Epithelial cell of prostate (primary cell): ENCODE data around the gene SLC8A1.

Experiments
- DNase-seq: peaks from one replicate; pipeline ENCODE4 v3.0.0-alpha.2; 2011; ENCODE audit warnings: low read depth, low spot score
- H3K27ac ChIP-seq: fragments of 450-650 bp; 2 replicates; pipeline ENCODE4 v1.5.1; 2017; ENCODE audit warnings: mild to moderate bottlenecking

The SLC8A1 gene

DNA sequence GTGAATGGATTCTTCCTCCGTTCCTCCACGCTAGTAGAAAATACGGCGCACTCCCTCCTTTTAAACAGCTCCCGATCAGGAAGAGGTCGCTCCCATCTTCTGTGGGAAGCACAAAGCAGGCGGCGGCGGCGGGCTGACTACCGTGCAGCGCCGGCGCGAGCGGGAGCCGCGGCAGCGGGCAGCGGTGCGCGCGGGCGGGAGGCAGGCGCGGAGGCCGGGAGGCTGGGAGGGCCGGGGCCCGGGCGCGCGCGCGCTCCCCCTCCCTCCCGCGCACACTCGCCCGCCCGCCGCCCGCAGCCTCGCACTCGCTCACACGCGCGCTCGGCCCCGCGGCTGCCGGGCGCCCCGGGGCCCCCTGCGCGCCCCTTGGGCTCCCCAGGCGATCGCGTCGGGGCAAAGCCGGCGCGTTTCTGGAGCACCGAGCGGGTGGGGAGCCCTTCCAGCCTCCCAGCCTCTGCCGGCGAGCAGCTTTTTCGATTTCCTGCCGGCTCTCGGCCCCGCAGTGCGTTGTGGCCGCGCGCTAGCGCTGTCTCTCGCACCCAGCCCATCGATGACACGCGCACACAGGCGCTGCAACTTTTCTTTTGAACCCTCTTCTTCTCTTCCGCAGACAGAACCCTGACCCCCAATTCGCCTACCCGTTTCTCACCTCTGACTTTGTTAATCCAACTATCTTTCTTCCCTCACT is at the start of gene SLC8A1:
Gene SLC8A1 (minus strand): TSS at position 173 of the 688 bp plus-strand sequence.
- H3K27ac ChIP-seq = no peak within 1 kb of the TSS

DNA sequence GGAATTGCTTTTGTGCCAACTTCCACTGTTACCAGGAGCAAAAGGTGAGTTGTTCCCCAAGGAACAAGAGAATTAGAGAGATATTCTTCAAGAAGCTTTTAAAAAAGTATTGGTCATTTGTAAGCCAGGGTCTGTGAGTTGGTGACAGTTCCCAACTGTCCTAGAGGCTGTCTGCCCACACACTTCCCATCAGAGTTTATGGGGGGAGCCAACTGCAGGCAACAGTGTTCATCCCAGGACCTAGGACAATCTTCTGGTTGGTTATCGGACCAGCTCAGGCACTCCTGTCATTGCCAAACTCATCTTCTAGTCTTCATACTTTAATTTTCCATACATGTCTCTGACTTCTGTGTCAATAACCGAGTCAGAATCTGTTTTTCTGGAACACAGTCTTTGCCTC is 47.5 kb upstream of the SLC8A1 start:
- no peak for DNase-seq

More for the DNA sequence above, at the start of gene SLC8A1:
- DNase-seq = no peak

GRCh38 chr2:40497251-40497859 is 45.5 kb upstream of the SLC8A1 start:
- no peak for DNase-seq
- H3K27ac ChIP-seq = no peak overlapping the region

More for the DNA sequence above, 47.5 kb upstream of the SLC8A1 start:
- no peak overlapping the region for H3K27ac ChIP-seq

- DNase-seq = no peak
- H3K27ac ChIP-seq = no peak overlapping the region
These were observed 37.7 kb upstream of the SLC8A1 start for GRCh38 chr2:40489678-40489960.

GRCh38 chr2:40488927-40489677 is 37.2 kb upstream of the SLC8A1 start:
- no peak for DNase-seq

GRCh38 chr2:40488101-40488601 is 36.3 kb upstream of the SLC8A1 start:
- no peak overlapping the region for H3K27ac ChIP-seq
- no peak for DNase-seq

More at GRCh38 chr2:40488927-40489677, 37.2 kb upstream of the SLC8A1 start:
- H3K27ac ChIP-seq = no peak overlapping the region

- no peak for DNase-seq
These were observed 35.7 kb upstream of the SLC8A1 start for GRCh38 chr2:40487602-40488001.

DNA sequence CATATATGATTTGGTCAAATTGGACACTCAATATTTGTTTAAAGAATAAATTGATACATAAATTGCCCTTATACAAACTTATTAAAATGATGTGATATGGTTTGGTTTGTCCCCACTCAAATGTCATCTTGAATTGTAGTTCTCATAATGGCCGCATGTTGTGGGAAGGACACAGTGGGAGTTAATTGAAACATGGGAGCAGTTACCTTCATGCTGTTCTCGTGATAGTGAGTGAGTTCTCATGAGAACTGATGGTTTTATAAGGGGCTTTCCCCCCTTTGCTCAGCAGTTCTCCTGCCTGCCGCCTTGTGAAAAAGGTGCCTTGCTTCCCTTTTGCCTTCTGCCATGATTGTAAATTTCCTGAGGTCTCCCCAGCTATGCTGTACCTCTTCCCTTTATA is 34.0 kb upstream of the SLC8A1 start:
- no peak for DNase-seq
- no peak overlapping the region for H3K27ac ChIP-seq

More at GRCh38 chr2:40487602-40488001, 35.7 kb upstream of the SLC8A1 start:
- H3K27ac ChIP-seq = no peak overlapping the region

GRCh38 chr2:40485318-40485717 is 33.4 kb upstream of the SLC8A1 start:
- no peak overlapping the region for H3K27ac ChIP-seq
- DNase-seq = no peak

DNA sequence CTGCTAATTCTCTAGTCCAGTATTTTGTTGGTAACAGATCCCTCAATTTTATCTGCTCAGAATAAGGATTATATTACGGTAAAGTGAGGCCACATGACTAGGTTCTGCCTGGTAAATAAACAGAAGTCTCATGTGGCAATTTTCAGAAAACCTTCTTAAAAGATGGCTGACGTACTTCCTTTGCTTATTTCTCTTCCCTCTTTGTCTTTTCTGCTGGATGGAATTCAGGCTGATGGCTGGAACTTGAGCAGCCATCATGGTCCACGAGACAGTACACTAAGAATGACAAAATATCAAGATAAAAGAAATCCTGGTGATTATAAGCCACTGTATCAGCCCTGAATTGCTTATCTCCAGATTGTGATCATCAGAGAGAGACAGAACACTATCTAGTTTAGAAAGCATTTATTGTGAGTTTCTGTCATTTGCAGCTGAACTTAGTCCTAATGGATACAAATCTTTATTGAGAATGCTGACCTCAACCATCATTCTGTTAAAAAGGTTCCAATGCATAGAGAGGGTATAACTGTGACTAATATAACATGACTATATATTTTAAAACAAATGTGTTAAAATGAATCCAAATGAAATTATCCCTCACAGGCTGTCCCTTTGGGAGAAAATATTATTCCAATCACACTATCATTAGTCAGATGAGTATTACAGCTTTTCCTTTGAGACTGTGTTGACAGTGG is 31.8 kb upstream of the SLC8A1 start:
- H3K27ac ChIP-seq = no peak overlapping the region
- no peak for DNase-seq

DNA sequence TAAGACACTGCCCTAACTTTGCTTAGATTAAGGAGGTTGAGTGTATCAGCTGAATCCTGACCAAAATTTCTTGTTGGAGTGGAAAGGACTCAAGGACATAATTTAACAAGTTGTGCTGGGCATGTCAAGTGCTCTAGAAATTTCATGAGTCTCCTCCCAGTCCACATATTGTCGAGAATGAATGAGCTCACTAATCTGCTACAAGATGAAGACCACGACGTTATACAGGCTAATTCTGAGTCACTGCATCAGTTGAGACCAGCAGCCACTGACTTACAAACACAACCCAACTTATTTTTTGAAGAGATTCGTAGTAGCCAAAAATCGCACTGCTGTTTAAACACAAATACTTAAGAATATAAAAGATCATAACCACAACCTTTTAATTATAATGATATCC is 28.7 kb upstream of the SLC8A1 start:
- no peak for DNase-seq
- H3K27ac ChIP-seq = no peak overlapping the region

- H3K27ac ChIP-seq = no peak overlapping the region
- no peak for DNase-seq
These were observed 28.2 kb upstream of the SLC8A1 start for GRCh38 chr2:40480073-40480472.

GRCh38 chr2:40477361-40477760 is 25.5 kb upstream of the SLC8A1 start:
- no peak overlapping the region for H3K27ac ChIP-seq
- no peak for DNase-seq

DNA sequence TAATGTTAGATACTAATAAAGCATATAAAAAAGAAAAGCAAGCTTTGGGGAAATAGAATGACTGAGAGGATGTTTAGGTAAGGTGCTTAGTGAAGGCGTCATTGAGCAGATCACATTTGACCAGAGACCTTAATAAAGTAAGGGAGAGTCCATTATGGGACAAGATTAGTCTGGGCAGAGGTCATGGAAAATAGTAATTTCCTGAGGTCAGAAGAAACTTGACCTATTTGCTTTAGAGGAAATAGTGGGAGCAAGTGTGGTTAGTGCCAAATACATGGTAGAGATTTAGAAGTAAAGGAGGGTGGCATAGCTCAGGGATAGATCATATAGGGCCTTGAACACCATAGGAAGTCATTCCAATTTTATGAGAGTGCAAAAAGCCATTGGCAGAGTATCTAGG is 24.5 kb upstream of the SLC8A1 start:
- no peak for DNase-seq
- H3K27ac ChIP-seq = no peak overlapping the region

DNA sequence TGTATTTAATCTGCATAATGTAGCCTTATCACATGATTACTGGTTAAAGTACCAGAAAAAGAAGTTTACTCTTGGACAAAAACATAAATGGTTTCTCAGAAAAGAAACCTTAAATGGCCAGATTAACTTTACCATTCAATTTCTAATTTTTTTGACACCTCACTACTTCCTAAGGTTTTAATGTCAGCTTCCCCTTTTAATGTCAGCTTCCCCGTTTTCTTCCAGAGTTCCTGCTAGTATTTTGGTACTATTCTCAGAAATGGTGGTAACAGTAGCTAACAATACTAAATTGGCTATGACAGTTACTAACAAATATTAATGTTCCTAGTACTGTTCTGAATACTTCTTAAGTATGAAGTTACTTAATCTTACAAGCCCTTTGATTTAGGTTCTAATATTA is 22.4 kb upstream of the SLC8A1 start:
- no peak for DNase-seq
- H3K27ac ChIP-seq = no peak overlapping the region

- H3K27ac ChIP-seq = no peak overlapping the region
- DNase-seq = no peak
These were observed 20.0 kb upstream of the SLC8A1 start for GRCh38 chr2:40471866-40472265.

- no peak for DNase-seq
- H3K27ac ChIP-seq = no peak overlapping the region
These were observed 19.2 kb upstream of the SLC8A1 start for GRCh38 chr2:40470822-40471813.

DNA sequence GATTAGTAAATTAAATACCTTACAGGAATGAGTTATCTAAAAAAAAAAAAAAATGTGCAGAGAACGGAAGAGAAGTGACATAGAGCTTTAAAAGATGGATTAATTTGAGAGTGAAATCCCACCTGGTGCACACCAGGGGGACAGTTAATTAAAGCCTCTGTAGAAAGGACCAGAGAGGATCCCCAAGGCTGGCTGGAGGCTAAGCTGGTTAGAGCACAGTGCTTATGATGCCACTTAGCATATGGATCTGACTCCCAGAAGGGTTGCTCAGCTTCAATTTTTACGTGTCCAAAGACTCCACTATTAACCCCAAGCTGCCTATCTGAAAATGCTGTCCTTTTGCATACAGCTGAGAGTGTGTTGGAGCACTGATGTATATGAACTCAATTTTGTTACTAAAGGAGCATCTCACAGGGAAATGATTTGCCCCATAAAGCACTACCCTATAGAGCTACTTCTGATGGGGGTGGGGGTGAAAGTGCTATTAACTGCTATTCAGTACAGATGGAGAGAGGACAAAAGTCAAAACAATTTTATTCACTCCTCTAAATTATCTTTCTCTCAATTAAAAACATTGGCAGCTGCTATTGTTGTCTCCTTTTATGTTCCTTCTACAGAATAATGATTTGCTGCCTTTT is 15.2 kb upstream of the SLC8A1 start:
- H3K27ac ChIP-seq = no peak overlapping the region
- DNase-seq = no peak

DNA sequence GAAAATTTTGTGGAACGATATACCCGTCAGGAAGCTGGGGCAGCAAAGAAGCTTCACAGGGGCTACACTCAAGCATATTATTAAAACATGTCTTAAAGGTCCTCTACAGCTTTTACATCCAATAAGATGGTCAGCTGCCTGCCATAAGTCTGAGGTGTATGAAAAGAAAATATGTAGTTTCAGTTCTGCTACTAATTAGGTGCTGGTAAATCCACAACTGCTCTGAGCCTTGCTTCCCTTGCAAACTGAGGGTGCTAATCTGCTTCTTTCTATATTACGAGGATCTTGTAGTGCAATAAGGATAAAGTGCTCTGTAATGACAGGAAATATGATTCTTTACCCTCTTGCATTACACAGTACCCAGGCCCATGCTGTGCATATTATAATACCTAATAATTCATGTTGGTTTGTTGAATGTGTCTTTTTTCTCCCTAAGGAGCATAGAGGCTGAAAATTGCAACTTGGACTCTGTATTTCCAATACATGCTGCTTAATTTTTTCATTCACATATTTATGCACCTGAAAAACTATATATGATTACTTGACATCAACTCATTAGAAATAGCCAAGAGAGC is 14.5 kb upstream of the SLC8A1 start:
- H3K27ac ChIP-seq = no peak overlapping the region
- no peak for DNase-seq
